A549 (cell line): ENCODE measurements around the gene TAF1B. TPM values are rescaled to one million over a fixed set of nuclear protein-coding genes. Genes with fewer than 3 reads are reported as not detected.

Source experiments
- ATAC-seq, 2 experiments: fragments of 200-7000 bp in 1 of 2; fragments of >200 bp in 1 of 2; cut with Nextera tagmentation in 1 of 2; cut with Tn5 transposase in 1 of 2; 3 replicates each; pipeline versions ENCODE4 v1.8.0 to v1.9.1; 2018 to 2020; ENCODE audit warnings: mild to moderate bottlenecking in 1 of 2, moderate library complexity in 1 of 2
- CTCF ChIA-PET: fragments of 300-600 bp; sonication (Branson Sonifier 250); formaldehyde crosslinking; extraction: SDS; loops from one replicate; lab custom pipeline; 2021; ENCODE audit warnings: antibody characterized with exemption, inconsistent platforms; lab: Yijun Ruan, JAX
- POLR2A ChIA-PET: fragments of 350-600 bp; formaldehyde crosslinking; extraction: SDS; loops from one replicate; lab custom pipeline; 2021; ENCODE audit warnings: antibody characterized with exemption, inconsistent platforms; lab: Yijun Ruan, JAX
- DNase-seq, 2 experiments: peaks; one replicate each; pipeline versions ENCODE4 v3.0.0 to v3.0.0-alpha.2; 2011 to 2016; ENCODE audit warnings: low read depth in 1 of 2, low spot score in 1 of 2
- FAIRE-seq: peaks from 2 replicates; lab custom pipeline; 2011; peaks lifted over from hg19 to GRCh38; lab: Jason Lieb, UNC
- H3K27ac ChIP-seq, 2 experiments: fragments of >200 bp; sonication (Bioruptor Twin); formaldehyde crosslinking; 3 replicates each; pipeline ENCODE4 v1.5.1; 2016 to 2017
- H3K4me1 ChIP-seq: fragments of >200 bp; sonication (Bioruptor Twin); formaldehyde crosslinking; 3 replicates; pipeline ENCODE4 v1.6.1; 2016
- H3K4me2 ChIP-seq: fragments of >200 bp; sonication (Bioruptor Twin); formaldehyde crosslinking; 3 replicates; pipeline ENCODE4 v1.6.1; 2016
- H3K4me3 ChIP-seq: fragments of >200 bp; sonication (Bioruptor Twin); formaldehyde crosslinking; 3 replicates; pipeline ENCODE4 v1.5.1; 2016
- H3K9me3 ChIP-seq: fragments of >200 bp; sonication (Bioruptor Twin); formaldehyde crosslinking; 3 replicates; pipeline ENCODE4 v1.6.1; 2016
- CEBPB ChIP-seq, 2 experiments: fragments of >200 bp in 1 of 2; sonication (Bioruptor Twin) in 1 of 2; formaldehyde crosslinking in 1 of 2; IDR thresholded peaks; 2 replicates each; pipeline ENCODE4 v1.6.1; 2012 to 2016
- CHD2 ChIP-seq: fragments of 150-350 bp; IDR thresholded peaks from 2 replicates; pipeline ENCODE4 v1.6.1; 2014; ENCODE audit warnings: low read length; ENCODE audit not compliant: partially characterized antibody
- ELK1 ChIP-seq: fragments of 150-350 bp; IDR thresholded peaks from 2 replicates; pipeline ENCODE4 v1.6.1; 2014; ENCODE audit warnings: low read depth, mild to moderate bottlenecking, low read length
- ESRRA ChIP-seq: fragments of 150-350 bp; IDR thresholded peaks from 2 replicates; pipeline ENCODE4 v1.6.1; 2014; ENCODE audit warnings: mild to moderate bottlenecking, low read length, borderline replicate concordance
- FOSL2 ChIP-seq, 2 experiments: fragments of 450-650 bp in 1 of 2; fragments of >200 bp in 1 of 2; sonication (Bioruptor Twin) in 1 of 2; formaldehyde crosslinking; IDR thresholded peaks; 2 replicates each; pipeline versions ENCODE4 v1.5.0 to v1.6.1; 2016 to 2020; ENCODE audit warnings: mild to moderate bottlenecking in 1 of 2, moderate library complexity in 1 of 2
- HEYL ChIP-seq: fragments of 250-450 bp; sonication (Bioruptor Pico); IDR thresholded peaks from 2 replicates; pipeline ENCODE4 v1.8.0; 2021; ENCODE audit warnings: mild to moderate bottlenecking, moderate library complexity
- HOXB5 ChIP-seq: fragments of 250-450 bp; sonication (Bioruptor Pico); IDR thresholded peaks from 2 replicates; pipeline ENCODE4 v1.5.0; 2020; ENCODE audit warnings: mild to moderate bottlenecking, moderate library complexity
- MAFK ChIP-seq: fragments of 450-650 bp; IDR thresholded peaks from 2 replicates; pipeline ENCODE4 v1.6.1; 2014; ENCODE audit not compliant: partially characterized antibody
- MYC ChIP-seq: IDR thresholded peaks from 2 replicates; pipeline ENCODE4 v1.6.1; 2012; ENCODE audit warnings: mild to moderate bottlenecking, inconsistent platforms, low read length, improper control_type of control experiment, borderline replicate concordance
- NR3C1 ChIP-seq: fragments of >200 bp; sonication (Bioruptor Twin); formaldehyde crosslinking; IDR thresholded peaks from 3 replicates; pipeline ENCODE4 v1.6.1; 2017
- PBX3 ChIP-seq: IDR thresholded peaks from 2 replicates; pipeline ENCODE4 v1.6.1; 2012
- POLR2A ChIP-seq: IDR thresholded peaks from 2 replicates; pipeline ENCODE4 v1.6.1; 2012; ENCODE audit warnings: mild to moderate bottlenecking, low read length
- POLR2AphosphoS2 ChIP-seq: conservative IDR thresholded peaks from 2 replicates; pipeline ENCODE4 v1.6.1; 2012; ENCODE audit warnings: low read length, improper control_type of control experiment, inconsistent platforms
- TP53 ChIP-seq: fragments of 250-450 bp; sonication (Bioruptor Pico); IDR thresholded peaks from 2 replicates; pipeline ENCODE4 v1.5.0; 2021; ENCODE audit warnings: mild to moderate bottlenecking, moderate library complexity
- USF2 ChIP-seq: fragments of 450-650 bp; IDR thresholded peaks from 2 replicates; pipeline ENCODE4 v1.6.1; 2014; ENCODE audit warnings: antibody characterized with exemption
- ZFP36 ChIP-seq: fragments of 450-650 bp; IDR thresholded peaks from 2 replicates; pipeline ENCODE4 v1.6.1; 2014; ENCODE audit warnings: borderline replicate concordance; ENCODE audit not compliant: partially characterized antibody
- ZNF302 ChIP-seq: fragments of 250-450 bp; sonication (Bioruptor Pico); IDR thresholded peaks from 2 replicates; pipeline ENCODE4 v1.9.0; 2021; ENCODE audit warnings: inconsistent platforms, mild to moderate bottlenecking, moderate library complexity
- WGBS: methylation state at CpG from one replicate; pipeline ENCODE4 v1.1.6; 2017; ENCODE audit errors: missing lambda C conversion rate; 5-methylcytosine and 5-hydroxymethylcytosine counted together
- polyA plus RNA-seq, 4 experiments: library from polyadenylated mRNA; depleted of rRNA in 3 of 4; stranded (reverse); fragments of >200 nt; fragmentation: RNase III in 1 of 4; extraction: RNeasy Plus Mini Kit Qiagen cat#74134 plus additional on column Dnase treatment in 1 of 4; gene quantifications; 2 replicates in 3 of 4; 3 replicates in 1 of 4; pipeline ENCODE4 v1.2.3, GENCODE V29; 2011 to 2017

Gene TAF1B
- polyA plus RNA-seq, 2 of the 4 experiments (the other 2 are of a cell fraction), result 40.6 to 51.7 TPM

- Histone ChIP-seq H3K27ac (no peak overlapping the region), H3K4me2 (no peak overlapping the region), H3K4me3 (no peak overlapping the region), H3K4me1 (peaks cover 19% of the 10 kb centered on the region), H3K9me3 (no peaks in the 10 kb centered on the region)
- 77% methylated on average over 9 of the region's 9 CpGs for WGBS
- no peak for DNase-seq
- no peak for TF ChIP-seq ZNF302 (CRISPR knock-in tag)
- no peak for TF ChIP-seq PBX3
- ChIA-PET POLR2A (no interaction called here), CTCF (interaction anchor here (0.8 to 4.0 kb wide), 6 partner anchors 13 to 172 kb away, joined by 3 to 33 read pairs (median 4); no protein-coding TSS in a partner anchor)
- FAIRE-seq, result no peak
- no peak for ATAC-seq
Measured at GRCh38 chr2:9971105-9971818, 128.0 kb downstream of the TAF1B start.

- DNase-seq (no peak), ATAC-seq (no peak), FAIRE-seq (no peak)
- Histone ChIP-seq H3K27ac (no peak overlapping the region), H3K4me3 (no peak overlapping the region), H3K4me1 (peaks cover 25% of the 10 kb centered on the region), H3K9me3 (no peaks in the 10 kb centered on the region), H3K4me2 (no peak overlapping the region)
- 93% methylated on average over 6 of the region's 6 CpGs for WGBS
- TF ChIP-seq HOXB5 (CRISPR knock-in tag) (no peak), FOSL2 (IDR thresholded peaks at IDR 0.05) (no peak), FOSL2 (CRISPR knock-in tag; IDR thresholded peaks at IDR 0.05) (no peak), POLR2A (no peak), USF2 (no peak), CHD2 (no peak), HEYL (CRISPR knock-in tag) (no peak), MYC (no peak), ZFP36 (no peak)
- ChIA-PET CTCF (interaction anchor here (0.8 to 4.0 kb wide), 8 partner anchors 8 to 172 kb away, joined by 4 to 33 read pairs (median 4); no protein-coding TSS in a partner anchor), POLR2A (no interaction called here)
Measured at GRCh38 chr2:9971890-9972289, 128.6 kb downstream of the TAF1B start.

- H3K4me2 ChIP-seq, result no peak overlapping the region
- H3K9me3 ChIP-seq, result no peaks in the 10 kb centered on the region
- TF ChIP-seq POLR2AphosphoS2 (no peak), USF2 (no peak), CEBPB (IDR thresholded peaks at IDR 0.05) (no peak), MAFK (no peak), ESRRA (no peak), ELK1 (no peak), TP53 (CRISPR knock-in tag) (no peak), MYC (no peak), NR3C1 (no peak)
- TF ChIP-seq, all 56 proteins: peak for 0
- DNase-seq (no peak), ATAC-seq (0 out of 6 replicates have a peak, but pooled peaks of 1 of the 2 experiments have one; percentile 9), FAIRE-seq (no peak)
- POLR2A ChIA-PET, result no interaction called here
- Histone ChIP-seq H3K4me1 (peaks cover 25% of the 10 kb centered on the region), H3K27ac (no peak overlapping the region), H3K4me3 (no peak overlapping the region)
- CTCF ChIA-PET, result interaction anchor here (1.3 to 4.0 kb wide), 7 partner anchors 9 to 173 kb away, joined by 4 to 39 read pairs (median 5); no protein-coding TSS in a partner anchor
- 78% methylated on average over 13 of the region's 13 CpGs for WGBS
Measured at GRCh38 chr2:9972621-9973479, 129.6 kb downstream of the TAF1B start.
